SK-MEL-5 (cell line): ENCODE measurements around the gene TRAK1. TPM values are rescaled to one million over a fixed set of nuclear protein-coding genes. Genes with fewer than 3 reads are reported as not detected.

Experiments
- DNase-seq: peaks from one replicate; pipeline ENCODE4 v3.0.0-alpha.2; 2016; ENCODE audit warnings: low read depth, low spot score
- in situ Hi-C: cut with HindIII; loops from 2 replicates; pipeline ENCODE4 v1.10.0; 2016; ENCODE audit warnings: low sequenced_read_pairs, high pct_unique_total_duplicates, low pct_unique_long_range_greater_than_20kb
- total RNA-seq: library from RNA; depleted of rRNA; stranded (reverse); fragments of >200 nt; shearing (Covaris generic); gene quantifications from 2 replicates; pipeline ENCODE4 v1.2.3, GENCODE V29; 2014

Gene TRAK1
- total RNA-seq, 1 experiment from 2014 or later: 30.8 TPM

- in situ Hi-C loops: no loop called here
- no peak for DNase-seq
Measured at GRCh38 chr3:42204867-42205599, 113.9 kb downstream of the TRAK1 start.

DNA sequence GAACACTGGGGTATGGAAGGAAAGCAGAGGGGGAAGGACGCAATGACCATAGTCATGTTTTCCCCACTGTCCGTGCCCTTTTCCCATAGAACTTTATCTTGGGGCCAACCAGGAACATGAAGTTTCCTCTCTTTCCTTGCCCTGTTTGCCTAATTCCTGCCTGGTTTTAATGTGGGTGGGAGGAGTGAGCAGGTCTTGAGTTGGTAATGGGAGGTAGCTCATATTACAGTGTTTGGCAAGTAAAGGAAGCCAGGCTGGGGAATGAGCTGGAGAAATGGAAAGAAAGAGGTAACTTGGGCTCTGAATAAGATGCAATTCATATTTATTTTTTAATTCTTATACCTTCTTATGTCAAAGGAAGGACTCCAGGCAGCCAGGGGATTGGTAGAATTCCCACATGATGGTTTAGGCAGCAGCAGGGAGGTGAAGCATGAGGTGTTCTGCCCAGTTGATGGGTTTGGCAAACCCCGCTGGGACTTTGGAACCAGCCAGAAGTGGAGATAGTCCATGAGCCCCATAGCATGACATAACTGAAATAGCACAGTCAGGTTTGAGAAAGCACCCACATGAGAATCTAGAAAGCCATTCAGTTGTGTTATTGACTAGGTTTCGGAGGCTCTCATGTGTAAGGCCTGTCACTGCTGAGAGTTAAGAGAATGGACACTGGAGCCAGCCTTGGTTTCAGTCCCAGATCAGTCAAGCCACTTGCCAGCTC lies 114.8 kb downstream of the TRAK1 start:
- DNase-seq: no peak
- in situ Hi-C loops: no loop called here

- in situ Hi-C loops: no loop called here
- DNase-seq: no peak
Measured at GRCh38 chr3:42209917-42210316, 118.8 kb downstream of the TRAK1 start.

- no peak for DNase-seq
- in situ Hi-C loops: no loop called here
Measured at GRCh38 chr3:42210726-42211125, 119.6 kb downstream of the TRAK1 start.

- DNase-seq: no peak
- in situ Hi-C loops: no loop called here
Measured at GRCh38 chr3:42213417-42213816, 122.3 kb downstream of the TRAK1 start.

- no peak for DNase-seq
- in situ Hi-C loops: no loop called here
Measured at GRCh38 chr3:42214064-42214463, 122.9 kb downstream of the TRAK1 start.

DNA sequence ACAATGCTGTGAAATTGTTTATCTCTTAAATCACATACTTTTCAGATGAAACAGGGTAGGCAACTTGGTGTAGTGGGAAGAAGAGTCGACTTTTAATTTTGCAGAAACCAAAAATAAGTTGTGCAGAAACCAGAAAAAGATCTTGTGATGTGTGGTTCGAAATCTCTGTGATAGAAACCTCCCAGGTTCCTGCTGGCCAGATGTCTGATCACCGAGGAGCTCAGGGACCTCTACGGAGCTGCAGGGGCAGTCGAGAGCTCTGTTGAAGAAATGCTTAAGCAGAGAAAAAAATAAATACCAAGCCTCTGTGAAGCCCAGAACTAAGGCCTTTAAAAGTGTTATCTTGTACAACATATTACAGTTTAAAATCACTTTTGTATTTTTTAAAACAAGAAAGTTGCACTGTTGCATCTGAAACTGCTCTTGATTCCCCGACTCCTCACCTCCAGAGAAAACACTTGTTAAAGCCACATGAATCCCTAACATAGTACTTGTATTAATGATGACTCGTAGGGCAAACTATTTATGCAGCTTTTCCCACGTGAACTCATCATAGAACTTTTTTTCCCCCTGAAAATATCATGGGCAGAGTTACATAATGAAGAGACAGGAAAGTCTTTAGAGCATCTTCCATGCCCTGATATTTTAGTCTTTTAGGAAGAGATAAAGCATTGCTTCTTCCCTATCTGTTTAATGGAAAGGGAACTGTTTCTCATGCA lies 123.6 kb downstream of the TRAK1 start:
- in situ Hi-C loops: no loop called here
- no peak for DNase-seq

DNA sequence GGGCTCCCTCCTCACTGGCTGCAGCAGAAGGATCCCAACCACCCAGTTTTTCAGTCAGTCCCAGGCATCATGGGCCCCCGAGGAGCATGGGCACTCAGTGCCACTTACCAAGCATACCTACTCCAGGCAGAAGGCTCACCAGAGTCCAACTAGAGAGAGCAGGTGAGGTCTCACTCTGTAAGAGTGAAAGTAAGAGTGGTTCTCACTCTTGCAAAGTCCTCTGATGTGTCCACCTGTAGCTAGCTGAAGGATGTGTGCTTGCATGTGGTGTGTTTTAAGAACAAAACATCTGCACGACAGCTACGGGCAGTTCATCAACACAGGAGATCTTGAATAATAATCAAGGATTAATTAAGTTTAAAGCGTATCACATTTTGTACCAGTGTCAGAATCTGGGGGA lies 125.1 kb downstream of the TRAK1 start:
- in situ Hi-C loops: no loop called here

DNA sequence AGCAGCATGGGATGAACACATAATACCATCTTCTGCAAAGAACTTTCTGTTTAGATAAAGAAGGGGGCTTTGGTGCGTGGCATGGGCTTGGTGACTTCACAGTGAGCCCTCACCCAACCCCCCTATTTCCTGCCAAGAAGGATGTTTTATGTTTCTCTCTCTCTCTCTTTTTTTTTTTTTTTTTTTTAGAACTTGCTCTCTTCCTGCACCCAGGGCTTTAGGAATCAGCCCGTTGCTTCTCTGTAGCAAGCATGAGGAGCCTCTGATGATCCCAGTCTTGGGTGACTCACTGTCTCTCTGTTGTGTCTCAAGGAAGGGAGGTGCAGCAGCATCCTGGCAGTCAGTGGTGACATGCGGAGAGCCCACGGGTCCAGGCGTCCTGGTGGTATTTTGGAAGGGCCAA lies 125.8 kb downstream of the TRAK1 start:
- in situ Hi-C loops: no loop called here

More for the DNA sequence above, 125.1 kb downstream of the TRAK1 start:
- no peak for DNase-seq

DNA sequence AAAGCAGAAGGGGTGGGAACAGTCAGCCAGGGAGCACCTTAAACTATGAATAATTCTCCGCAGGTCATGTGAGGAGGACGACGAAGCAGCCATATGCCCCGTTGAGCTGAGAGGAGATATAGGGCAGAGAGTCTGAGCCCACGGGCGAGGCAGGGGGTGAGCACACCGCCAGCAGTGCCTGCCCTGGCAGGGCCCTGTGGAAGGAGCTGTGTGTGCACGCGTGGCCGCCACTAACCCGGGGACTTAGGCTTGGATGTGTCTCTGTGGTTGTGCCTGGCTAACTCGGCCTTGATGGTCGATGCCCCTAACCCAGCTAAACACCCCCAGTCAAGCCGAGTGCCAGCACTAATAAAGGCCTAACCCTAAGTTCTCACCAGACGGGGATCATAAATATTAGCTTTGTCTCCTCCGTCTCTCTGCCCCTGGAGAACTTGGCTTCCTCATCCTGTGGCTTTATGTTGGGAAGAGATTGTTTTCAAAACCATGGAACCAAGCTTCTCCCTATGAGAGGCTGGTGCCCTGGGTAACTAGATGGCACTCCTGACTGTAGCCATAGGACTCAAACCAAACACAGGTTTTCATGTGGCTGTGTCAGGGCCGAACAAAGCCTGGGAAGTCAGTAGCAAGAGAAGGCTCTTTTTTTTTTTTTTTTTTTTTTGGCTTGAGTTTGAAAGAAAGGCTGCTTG lies 129.4 kb downstream of the TRAK1 start:
- in situ Hi-C loops: no loop called here
- DNase-seq: no peak

More for the DNA sequence above, 125.8 kb downstream of the TRAK1 start:
- no peak for DNase-seq

DNA sequence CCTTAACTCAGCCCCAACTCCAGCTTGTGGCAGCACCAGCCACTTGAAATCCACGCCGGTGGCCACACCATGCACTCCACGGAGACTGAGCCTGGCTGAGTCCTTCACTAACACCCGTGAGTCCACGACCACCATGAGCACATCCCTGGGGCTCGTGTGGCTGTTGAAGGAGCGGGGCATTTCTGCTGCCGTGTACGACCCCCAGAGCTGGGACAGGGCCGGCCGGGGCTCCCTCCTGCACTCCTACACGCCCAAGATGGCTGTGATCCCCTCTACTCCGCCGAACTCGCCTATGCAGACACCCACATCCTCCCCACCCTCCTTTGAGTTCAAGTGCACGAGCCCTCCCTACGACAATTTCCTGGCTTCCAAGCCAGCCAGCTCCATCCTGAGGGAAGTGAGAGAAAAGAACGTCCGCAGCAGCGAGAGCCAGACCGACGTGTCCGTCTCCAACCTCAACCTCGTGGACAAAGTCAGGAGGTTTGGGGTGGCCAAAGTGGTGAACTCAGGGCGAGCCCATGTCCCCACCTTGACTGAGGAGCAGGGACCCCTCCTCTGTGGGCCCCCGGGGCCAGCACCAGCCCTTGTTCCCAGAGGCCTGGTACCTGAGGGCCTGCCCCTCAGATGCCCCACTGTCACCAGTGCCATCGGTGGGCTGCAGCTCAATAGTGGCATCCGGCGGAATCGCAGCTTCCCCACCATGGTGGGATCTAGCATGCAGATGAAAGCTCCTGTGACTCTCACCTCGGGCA lies 132.0 kb downstream of the TRAK1 start:
- in situ Hi-C loops: no loop called here
- no peak for DNase-seq

GRCh38 chr3:42224178-42224577 lies 133.0 kb downstream of the TRAK1 start:
- in situ Hi-C loops: no loop called here
- no peak for DNase-seq

DNA sequence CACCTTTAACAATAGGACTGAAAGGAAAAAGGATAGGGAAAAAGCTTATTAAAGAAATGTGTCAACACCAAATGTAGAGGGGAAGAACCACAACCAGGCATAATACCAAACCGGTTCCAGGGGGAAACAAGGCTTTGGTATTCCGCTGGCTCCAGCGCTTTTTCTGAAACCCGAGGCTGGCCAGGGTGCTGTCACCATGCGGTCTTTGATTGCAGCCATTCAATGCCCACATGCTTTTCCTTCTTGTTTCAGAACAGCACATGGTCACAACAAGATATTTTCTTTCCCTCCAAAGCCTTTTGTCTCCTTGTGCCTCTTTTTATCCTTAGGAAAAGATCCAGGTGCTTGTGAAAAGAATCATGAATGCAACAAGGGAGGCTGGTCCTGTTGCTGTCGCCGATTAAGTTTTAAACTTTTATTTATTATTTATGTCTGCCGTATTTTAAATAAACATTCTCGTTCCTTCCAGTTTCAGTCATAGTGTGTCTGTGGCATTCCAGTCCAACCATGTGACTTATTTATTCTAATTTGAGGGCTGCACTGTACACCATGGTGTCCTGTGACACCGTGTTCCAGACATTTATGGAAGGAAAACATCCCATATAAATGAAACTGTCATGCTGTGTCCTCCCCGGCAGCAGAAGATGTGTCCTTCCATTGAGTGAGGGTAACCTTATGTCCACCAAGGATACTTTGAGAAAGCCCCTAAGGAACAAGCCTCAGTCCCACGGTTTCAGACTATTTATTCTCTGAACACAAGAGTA lies 133.7 kb downstream of the TRAK1 start:
- in situ Hi-C loops: no loop called here
- DNase-seq: peak; percentile 50

DNA sequence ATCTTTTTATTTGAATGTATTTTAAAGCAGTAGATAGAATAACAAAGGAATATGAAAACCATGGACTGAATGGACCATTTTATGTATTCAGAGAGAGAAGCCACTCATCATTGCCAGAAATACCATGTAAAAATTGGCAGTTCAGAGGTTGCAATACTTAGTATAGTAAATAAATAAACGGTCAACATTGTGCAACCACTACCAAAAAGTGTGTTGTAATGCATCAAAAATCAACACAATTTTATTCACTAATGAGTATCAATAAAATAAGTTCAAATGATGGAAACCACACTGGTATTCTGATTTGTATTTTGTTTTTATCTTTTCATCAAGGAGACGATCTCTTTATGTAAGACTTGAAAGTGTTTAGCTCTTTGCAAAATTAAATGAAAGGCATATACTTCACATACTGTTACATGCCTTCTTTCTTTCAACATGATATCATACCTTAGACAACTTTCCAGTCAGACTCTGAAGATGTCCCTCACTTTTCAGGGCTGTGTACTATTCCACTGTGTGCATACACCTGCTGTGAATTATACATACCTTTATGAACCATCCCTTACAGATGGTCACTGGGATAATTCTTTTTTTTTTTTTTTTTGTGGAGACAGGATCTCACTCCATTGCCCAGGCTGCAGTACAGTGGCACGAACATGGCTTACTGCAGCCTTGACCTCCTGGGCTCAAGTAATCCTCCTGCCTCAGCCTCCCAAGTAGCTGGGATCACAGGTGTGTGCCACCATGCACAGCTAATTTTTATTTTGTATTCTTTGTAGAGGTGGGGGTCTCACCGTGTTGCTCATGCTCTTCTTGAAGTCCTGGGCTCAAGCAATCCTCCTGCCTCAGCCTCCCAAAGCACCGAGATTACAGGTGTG lies 134.6 kb downstream of the TRAK1 start:
- no peak for DNase-seq
- in situ Hi-C loops: no loop called here

DNA sequence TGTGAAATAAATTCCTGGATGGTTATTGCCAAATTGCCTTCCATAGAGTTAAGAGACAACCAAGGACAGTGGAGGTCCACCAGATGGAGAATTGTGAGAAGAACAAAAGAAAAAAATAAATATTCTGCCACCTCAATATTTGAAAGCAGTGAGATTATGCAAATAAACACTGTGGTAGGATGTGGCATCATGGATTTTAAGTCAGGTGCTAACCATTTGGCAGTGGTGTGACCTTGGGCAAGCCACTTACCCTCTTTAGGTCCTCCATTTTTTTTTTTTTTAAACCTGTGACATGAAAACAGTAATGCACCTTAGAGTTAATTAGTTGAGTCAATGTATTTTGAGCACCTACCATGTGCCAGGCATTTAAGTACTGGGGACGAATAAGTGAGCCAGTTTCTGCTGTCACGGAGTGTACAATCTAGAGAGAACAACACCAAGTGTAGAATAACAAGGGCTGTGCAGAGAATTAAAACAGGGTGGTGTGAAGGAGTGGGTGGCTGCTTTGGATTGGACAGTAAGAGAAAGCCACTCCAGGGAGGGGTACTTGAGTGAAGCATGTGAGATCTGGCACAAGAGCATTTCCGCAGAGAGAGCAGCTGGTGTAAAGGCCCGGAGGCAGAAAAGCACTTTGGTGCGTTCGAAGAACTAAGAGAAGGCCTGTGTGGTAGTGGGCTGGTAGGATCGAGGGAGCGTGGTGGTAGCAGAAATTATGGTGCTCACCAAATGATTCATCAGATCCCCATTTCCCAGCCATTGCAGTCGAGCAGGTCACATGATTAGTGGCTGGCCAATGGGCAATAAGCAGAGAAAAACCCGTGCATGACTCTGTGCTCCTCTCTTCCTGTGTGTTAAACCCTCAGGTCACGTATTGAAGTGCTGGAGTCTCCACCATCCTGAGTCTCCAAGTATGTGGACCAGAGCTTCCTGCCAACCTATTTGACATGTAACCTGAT lies 135.6 kb downstream of the TRAK1 start:
- in situ Hi-C loops: no loop called here
- peak; percentile 11 for DNase-seq
